ENCODE results near the gene NR0B1. TPM values are rescaled to one million over a fixed set of nuclear protein-coding genes. Genes with fewer than 3 reads are reported as not detected.

NR0B1 gene
- total and polyA plus RNA-seq, 2 experiments from 2014 or later, result 0.26 to 0.45 TPM

DNA sequence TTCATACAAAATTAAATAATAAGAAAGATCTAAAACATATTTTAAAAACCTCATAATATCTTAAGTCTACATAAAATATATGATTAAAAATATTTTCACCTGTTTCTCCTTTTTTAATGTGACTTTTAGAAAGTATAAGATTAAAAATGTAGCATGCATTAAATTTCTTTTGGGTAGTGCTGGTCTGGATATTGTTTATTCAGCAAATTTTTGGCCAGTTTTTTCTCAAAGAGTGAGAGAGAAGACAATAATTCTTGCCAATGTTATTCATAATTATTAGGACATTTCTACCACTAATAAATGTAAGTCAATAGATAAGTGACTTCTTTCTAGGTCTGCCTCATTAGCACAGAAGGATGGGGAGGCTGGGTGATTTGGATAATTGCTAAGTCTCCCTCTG, 48.2 kb downstream of the NR0B1 start (continued):
- TF ChIP-seq, protein P1, sequence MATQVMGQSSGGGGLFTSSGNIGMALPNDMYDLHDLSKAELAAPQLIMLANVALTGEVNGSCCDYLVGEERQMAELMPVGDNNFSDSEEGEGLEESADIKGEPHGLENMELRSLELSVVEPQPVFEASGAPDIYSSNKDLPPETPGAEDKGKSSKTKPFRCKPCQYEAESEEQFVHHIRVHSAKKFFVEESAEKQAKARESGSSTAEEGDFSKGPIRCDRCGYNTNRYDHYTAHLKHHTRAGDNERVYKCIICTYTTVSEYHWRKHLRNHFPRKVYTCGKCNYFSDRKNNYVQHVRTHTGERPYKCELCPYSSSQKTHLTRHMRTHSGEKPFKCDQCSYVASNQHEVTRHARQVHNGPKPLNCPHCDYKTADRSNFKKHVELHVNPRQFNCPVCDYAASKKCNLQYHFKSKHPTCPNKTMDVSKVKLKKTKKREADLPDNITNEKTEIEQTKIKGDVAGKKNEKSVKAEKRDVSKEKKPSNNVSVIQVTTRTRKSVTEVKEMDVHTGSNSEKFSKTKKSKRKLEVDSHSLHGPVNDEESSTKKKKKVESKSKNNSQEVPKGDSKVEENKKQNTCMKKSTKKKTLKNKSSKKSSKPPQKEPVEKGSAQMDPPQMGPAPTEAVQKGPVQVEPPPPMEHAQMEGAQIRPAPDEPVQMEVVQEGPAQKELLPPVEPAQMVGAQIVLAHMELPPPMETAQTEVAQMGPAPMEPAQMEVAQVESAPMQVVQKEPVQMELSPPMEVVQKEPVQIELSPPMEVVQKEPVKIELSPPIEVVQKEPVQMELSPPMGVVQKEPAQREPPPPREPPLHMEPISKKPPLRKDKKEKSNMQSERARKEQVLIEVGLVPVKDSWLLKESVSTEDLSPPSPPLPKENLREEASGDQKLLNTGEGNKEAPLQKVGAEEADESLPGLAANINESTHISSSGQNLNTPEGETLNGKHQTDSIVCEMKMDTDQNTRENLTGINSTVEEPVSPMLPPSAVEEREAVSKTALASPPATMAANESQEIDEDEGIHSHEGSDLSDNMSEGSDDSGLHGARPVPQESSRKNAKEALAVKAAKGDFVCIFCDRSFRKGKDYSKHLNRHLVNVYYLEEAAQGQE (IDR thresholded peaks at IDR 0.05; ENCODE audit: unreplicated experiment), result no peak

DNA sequence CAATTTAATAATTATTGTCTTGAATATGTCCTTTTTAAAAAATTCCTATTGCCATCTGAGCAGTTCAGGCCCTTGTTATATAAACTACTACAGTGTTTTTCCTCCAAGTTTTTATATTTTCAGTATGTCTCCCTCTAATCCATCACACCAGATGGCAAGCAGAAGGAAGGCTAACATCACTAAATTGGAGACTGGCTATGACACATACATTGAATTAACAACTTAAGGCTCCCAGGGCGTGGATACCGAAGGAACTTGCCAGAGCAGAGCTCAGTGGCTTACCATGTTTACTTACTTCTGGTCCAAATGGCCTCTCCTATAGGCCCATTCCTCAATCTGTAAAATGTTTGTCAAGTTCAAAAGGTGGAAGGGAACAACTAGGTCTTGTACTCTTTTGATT, 49.3 kb downstream of the NR0B1 start:
- H3K4me1 ChIP-seq (ENCODE audit: insufficient read depth), result no peaks in the 10 kb centered on the region
- no peak overlapping the region for H3K4me3 ChIP-seq
- DNase-seq (ENCODE audit: low spot score) (no peak), ATAC-seq (no peak)
- H3K79me2 ChIP-seq (replicated peaks; ENCODE audit: insufficient read depth), result no peaks in the 10 kb centered on the region
- H3F3A ChIP-seq (replicated peaks; ENCODE audit: low read depth), result no peaks in the 10 kb centered on the region
- H3K27me3 Mint-ChIP-seq (ENCODE audit: insufficient read depth, low read depth, poor library complexity), result no peaks in the 10 kb centered on the region
- H3K4me2 ChIP-seq, result no peak overlapping the region
- no peaks in the 10 kb centered on the region for H3K9me2 ChIP-seq (ENCODE audit: insufficient read depth)
- no peaks in the 10 kb centered on the region for H4K20me1 ChIP-seq (replicated peaks; ENCODE audit: insufficient read depth)
- H3K27ac Mint-ChIP-seq, result no peak overlapping the region
- H3K36me3 ChIP-seq (ENCODE audit: insufficient read depth), result no peaks in the 10 kb centered on the region
- no peak overlapping the region for H3K4me3 Mint-ChIP-seq
- peaks cover 20% of the 10 kb centered on the region for H3K36me3 Mint-ChIP-seq (ENCODE audit: low read depth)
- H3K9me3 Mint-ChIP-seq, result peaks cover 30% of the 10 kb centered on the region
- H2AFZ ChIP-seq, result no peak overlapping the region
- H3K4me1 Mint-ChIP-seq, result no peaks in the 10 kb centered on the region
- no peak overlapping the region for H3K27ac ChIP-seq (ENCODE audit: low read depth)
- no peaks in the 10 kb centered on the region for H3K27me3 ChIP-seq (ENCODE audit: insufficient read depth)
- TF ChIP-seq ZNF114 (CRISPR knock-in tag; IDR thresholded peaks at IDR 0.05) (no peak), STAT1 (IDR thresholded peaks at IDR 0.05; ENCODE audit: unreplicated experiment) (no peak), EZH2phosphoT487 (IDR thresholded peaks at IDR 0.05; ENCODE audit: unreplicated experiment) (no peak), JUNB (IDR thresholded peaks at IDR 0.05; ENCODE audit: unreplicated experiment) (no peak), NANOG (IDR thresholded peaks at IDR 0.05; ENCODE audit: borderline replicate concordance) (no peak), POLR2AphosphoS5 (IDR thresholded peaks at IDR 0.05; ENCODE audit: low read depth) (no peak), CREB1 (CRISPR knock-in tag; IDR thresholded peaks at IDR 0.05; ENCODE audit: low read depth) (no peak), ZNF331 (CRISPR knock-in tag; IDR thresholded peaks at IDR 0.05; ENCODE audit: low read depth) (no peak)
- TF ChIP-seq, protein P2, sequence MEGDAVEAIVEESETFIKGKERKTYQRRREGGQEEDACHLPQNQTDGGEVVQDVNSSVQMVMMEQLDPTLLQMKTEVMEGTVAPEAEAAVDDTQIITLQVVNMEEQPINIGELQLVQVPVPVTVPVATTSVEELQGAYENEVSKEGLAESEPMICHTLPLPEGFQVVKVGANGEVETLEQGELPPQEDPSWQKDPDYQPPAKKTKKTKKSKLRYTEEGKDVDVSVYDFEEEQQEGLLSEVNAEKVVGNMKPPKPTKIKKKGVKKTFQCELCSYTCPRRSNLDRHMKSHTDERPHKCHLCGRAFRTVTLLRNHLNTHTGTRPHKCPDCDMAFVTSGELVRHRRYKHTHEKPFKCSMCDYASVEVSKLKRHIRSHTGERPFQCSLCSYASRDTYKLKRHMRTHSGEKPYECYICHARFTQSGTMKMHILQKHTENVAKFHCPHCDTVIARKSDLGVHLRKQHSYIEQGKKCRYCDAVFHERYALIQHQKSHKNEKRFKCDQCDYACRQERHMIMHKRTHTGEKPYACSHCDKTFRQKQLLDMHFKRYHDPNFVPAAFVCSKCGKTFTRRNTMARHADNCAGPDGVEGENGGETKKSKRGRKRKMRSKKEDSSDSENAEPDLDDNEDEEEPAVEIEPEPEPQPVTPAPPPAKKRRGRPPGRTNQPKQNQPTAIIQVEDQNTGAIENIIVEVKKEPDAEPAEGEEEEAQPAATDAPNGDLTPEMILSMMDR (conservative IDR thresholded peaks at IDR 0.05; ENCODE audit: low read depth in 2 of 2), result no peak
- TF ChIP-seq, protein P1 (IDR thresholded peaks at IDR 0.05; ENCODE audit: unreplicated experiment), result no peak
- TF ChIP-seq, protein P3, sequence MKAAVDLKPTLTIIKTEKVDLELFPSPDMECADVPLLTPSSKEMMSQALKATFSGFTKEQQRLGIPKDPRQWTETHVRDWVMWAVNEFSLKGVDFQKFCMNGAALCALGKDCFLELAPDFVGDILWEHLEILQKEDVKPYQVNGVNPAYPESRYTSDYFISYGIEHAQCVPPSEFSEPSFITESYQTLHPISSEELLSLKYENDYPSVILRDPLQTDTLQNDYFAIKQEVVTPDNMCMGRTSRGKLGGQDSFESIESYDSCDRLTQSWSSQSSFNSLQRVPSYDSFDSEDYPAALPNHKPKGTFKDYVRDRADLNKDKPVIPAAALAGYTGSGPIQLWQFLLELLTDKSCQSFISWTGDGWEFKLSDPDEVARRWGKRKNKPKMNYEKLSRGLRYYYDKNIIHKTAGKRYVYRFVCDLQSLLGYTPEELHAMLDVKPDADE (IDR thresholded peaks at IDR 0.05), result no peak

Measured in GM23338 (cell line).